ENCODE data around the gene DTD1.

The DTD1 gene

GRCh38 chr20:18587665-18588573 lies at the start of gene DTD1:
Gene DTD1 (plus strand): TSS chr20:18588054. CDS start chr20:18588073, 19 bp downstream.
- DNase-seq (ENCODE audit: low read depth in 2 of 2) = peak; percentile 77 to 88

- DNase-seq (ENCODE audit: low read depth in 2 of 2) = no peak
Observed at GRCh38 chr20:18541741-18542140, 46.1 kb upstream of the DTD1 start.

GRCh38 chr20:18543216-18543615 lies 44.6 kb upstream of the DTD1 start:
- DNase-seq (ENCODE audit: low read depth in 2 of 2) = no peak

- no peak for DNase-seq (ENCODE audit: low read depth in 2 of 2)
Observed at GRCh38 chr20:18543932-18544331, 43.9 kb upstream of the DTD1 start.

GRCh38 chr20:18545566-18545965 lies 42.3 kb upstream of the DTD1 start:
- no peak for DNase-seq (ENCODE audit: low read depth in 2 of 2)

- no peak for DNase-seq (ENCODE audit: low read depth in 2 of 2)
Observed at GRCh38 chr20:18548465-18548864, 39.4 kb upstream of the DTD1 start.

GRCh38 chr20:18553746-18554145 lies 34.1 kb upstream of the DTD1 start:
- no peak for DNase-seq (ENCODE audit: low read depth in 2 of 2)

- peak; percentile 86 to 88 for DNase-seq (ENCODE audit: low read depth in 2 of 2)
Observed at GRCh38 chr20:18566892-18567738, 20.7 kb upstream of the DTD1 start, which contains the start of gene SMIM26. Gene SMIM26 (plus strand): TSS chr20:18567432. CDS start chr20:18567479, 47 bp downstream.

GRCh38 chr20:18567739-18568091 lies 20.1 kb upstream of the DTD1 start:
- no peak for DNase-seq (ENCODE audit: low read depth in 2 of 2)

- DNase-seq (ENCODE audit: low read depth in 2 of 2) = no peak
Observed at GRCh38 chr20:18571009-18571408, 16.8 kb upstream of the DTD1 start.

GRCh38 chr20:18571578-18571977 lies 16.3 kb upstream of the DTD1 start:
- DNase-seq (ENCODE audit: low read depth in 2 of 2) = no peak

- no peak for DNase-seq (ENCODE audit: low read depth in 2 of 2)
Observed at GRCh38 chr20:18577942-18578341, 9.9 kb upstream of the DTD1 start.

GRCh38 chr20:18578581-18578980 lies 9.3 kb upstream of the DTD1 start:
- no peak for DNase-seq (ENCODE audit: low read depth in 2 of 2)

- DNase-seq (ENCODE audit: low read depth in 2 of 2) = no peak
Observed at GRCh38 chr20:18580012-18580411, 7.8 kb upstream of the DTD1 start.

- no peak for DNase-seq (ENCODE audit: low read depth in 2 of 2)
Observed at GRCh38 chr20:18585134-18585533, 2.7 kb upstream of the DTD1 start.

GRCh38 chr20:18588574-18588933 lies 700 bp downstream of the DTD1 start:
- DNase-seq (ENCODE audit: low read depth in 2 of 2) = no peak

GRCh38 chr20:18589941-18590674 lies 2.3 kb downstream of the DTD1 start:
- DNase-seq (ENCODE audit: low read depth in 2 of 2) = no peak

- no peak for DNase-seq (ENCODE audit: low read depth in 2 of 2)
Observed at GRCh38 chr20:18596270-18596669, 8.4 kb downstream of the DTD1 start.

- no peak for DNase-seq (ENCODE audit: low read depth in 2 of 2)
Observed at GRCh38 chr20:18609741-18610140, 21.9 kb downstream of the DTD1 start.

GRCh38 chr20:18611492-18611891 lies 23.6 kb downstream of the DTD1 start:
- no peak for DNase-seq (ENCODE audit: low read depth in 2 of 2)

- no peak for DNase-seq (ENCODE audit: low read depth in 2 of 2)
Observed at GRCh38 chr20:18613553-18613952, 25.7 kb downstream of the DTD1 start.

- no peak for DNase-seq (ENCODE audit: low read depth in 2 of 2)
Observed at GRCh38 chr20:18614244-18614643, 26.4 kb downstream of the DTD1 start.

Measured in activated CD4-positive, alpha-beta T cell treated with anti-CD3 and anti-CD28 coated beads for 24 hours (primary cell).